ENCODE results near the gene TNFRSF4.

- TF ChIP-seq CTCF (IDR thresholded peaks at IDR 0.05; ENCODE audit: borderline replicate concordance, extremely low read depth, low read length, poor library complexity, severe bottlenecking) (no peak), EZH2 (IDR thresholded peaks at IDR 0.05; ENCODE audit: borderline replicate concordance, low read depth, low read length, severe bottlenecking) (no peak)
Measured at GRCh38 chr1:1206376-1206965, 7.5 kb downstream of the TNFRSF4 start, which contains the start of gene TNFRSF18.

Measured in DND-41 (cell line).